Middle frontal gyrus (tissue), 1 donor: ENCODE results near the gene ARID3B.
A peak's percentile ranks its signal among the peaks of the same experiment; 100 is the strongest.

Source experiments
- DNase-seq: peaks from one replicate; pipeline ENCODE4 v3.0.0-alpha.2; 2015; ENCODE audit warnings: low spot score; ENCODE audit errors: extremely low spot score

ARID3B gene

DNA sequence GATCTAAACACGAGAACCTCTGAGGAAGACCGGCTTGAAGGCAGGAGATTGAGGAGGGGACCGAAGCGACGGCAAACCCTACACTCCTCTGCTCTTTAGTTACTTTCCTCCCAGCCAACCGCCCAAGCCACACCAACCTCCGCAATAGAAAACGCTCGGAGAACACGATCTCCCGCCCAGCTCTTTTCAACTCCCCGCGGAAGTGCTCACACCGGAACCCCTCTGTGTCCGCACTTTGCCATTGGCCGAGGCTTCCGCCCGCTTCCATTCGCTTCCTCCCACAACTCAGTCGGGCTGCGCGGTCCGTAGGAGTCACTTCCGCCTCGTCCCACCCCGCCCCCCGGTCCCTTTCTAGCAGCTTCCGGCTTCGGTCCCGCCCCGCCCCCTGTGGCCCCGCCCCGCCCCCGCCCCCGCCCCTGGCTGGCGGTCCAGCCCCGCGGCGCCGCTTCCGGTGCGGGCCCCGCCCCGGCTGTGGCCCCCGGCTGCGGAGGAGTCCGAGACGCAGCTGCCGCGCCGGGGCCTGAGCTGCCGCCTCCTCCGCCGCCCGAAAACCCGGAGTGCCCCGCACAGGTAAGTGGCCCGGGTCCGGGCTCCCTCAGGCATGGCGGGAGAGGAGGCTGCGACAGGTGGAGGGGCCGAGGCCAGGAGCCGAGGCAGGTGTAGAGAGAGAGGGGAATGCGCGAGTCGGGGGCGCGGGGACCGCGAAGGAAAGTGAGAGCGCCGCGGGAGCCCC, at the start of gene ARID3B:
ARID3B (plus strand) TSS at position 460 of the 733 bp plus-strand sequence. CDS start 2,717 bp downstream, outside the sequence.
- DNase-seq, result peak; percentile 87

GRCh38 chr15:74496648-74497047, 44.4 kb upstream of the ARID3B start:
- no peak for DNase-seq

DNA sequence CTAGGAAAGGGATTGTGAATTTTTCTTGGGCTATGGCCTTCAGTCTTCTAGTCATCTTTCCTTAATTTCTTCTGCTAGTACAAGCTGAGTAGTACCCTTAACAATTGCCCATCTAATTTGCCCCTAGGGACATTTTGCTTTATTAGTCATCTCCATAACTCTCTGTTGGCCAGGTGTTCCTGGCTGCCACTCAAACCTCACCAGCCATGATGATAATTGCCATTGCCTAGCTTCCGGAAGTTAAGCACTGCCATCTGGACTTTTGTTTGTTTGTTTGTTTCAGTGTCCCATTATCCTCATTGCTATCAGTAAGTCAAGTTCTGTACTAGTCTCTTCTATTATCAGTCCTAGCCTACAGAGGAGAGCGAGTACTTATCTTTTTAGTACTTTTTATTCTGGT, 43.4 kb upstream of the ARID3B start:
- DNase-seq, result no peak

- DNase-seq, result no peak
Observed at GRCh38 chr15:74499366-74499765, 41.7 kb upstream of the ARID3B start.

DNA sequence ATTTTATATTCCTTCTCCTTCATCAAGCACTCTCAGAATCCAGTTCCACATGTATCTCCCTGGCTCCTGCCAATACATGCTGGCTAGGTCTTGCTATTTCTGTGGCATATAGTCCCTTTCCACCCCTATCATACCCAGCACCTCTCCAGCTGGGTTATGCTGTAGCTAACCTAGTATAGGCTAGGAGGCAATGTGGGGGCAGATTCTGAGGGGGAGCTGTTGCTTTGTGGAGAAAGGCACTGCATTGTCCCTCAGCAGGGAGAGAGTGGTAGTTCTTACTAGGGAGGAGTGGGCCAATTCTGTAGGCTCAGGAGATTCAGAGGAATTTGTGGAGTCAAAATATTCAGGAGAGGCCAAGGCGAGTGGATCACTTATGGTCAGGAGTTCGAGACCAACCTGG, 40.6 kb upstream of the ARID3B start:
- no peak for DNase-seq

DNA sequence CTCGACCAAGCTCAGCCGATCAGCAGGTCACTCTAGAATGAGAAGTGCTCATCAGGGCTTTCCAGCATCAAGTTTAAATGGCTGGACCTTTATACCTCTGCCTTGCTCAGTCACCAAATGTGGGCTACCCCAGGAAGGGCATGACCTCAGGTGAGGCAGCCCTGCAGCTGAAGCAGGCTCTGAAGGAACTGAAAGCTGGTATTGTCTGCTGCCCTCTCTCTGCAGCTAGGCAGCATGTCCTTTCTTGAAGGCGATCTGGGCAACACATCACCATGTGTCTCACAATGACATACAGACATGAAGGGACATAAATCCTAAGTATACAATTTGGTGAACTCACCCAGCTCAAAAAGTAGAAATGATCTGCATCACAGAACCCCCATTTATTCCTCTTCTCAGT, 38.7 kb upstream of the ARID3B start:
- DNase-seq, result no peak

- DNase-seq, result no peak
Observed at GRCh38 chr15:74504418-74504817, 36.6 kb upstream of the ARID3B start.

- no peak for DNase-seq
Observed at GRCh38 chr15:74504836-74505235, 36.2 kb upstream of the ARID3B start.

DNA sequence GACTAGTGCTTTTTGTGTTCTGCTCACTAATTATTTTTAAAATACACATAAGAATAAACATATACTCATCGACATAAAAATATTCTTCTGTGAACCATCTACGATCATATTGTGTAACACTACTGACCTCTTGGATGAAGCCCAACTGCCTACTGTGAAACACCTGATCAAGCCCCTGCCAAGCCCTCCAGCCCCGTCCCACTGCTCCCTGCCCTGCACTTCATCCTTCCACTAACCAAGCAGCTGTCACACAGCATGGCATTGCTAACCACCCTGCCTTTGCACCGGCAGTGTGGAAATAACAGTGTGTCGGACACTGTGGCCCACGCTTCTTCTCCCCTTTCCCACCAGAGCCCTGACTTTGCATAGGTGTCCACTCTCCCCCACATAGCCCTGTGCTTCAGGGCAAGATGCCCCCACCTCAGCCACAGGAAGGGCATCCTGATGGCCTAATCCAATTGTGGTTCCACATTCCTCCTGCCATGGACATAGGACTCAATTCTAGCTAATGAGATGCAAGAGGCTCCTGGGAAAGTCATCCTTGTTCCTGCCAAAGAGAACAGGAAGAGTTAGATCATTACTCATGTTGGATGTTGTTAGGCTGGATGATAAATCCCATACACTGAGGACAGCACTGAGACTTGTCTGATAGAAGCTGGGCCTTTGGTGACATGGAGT, 35.0 kb upstream of the ARID3B start:
- DNase-seq, result no peak

- DNase-seq, result no peak
Observed at GRCh38 chr15:74506515-74506840, 34.5 kb upstream of the ARID3B start.

DNA sequence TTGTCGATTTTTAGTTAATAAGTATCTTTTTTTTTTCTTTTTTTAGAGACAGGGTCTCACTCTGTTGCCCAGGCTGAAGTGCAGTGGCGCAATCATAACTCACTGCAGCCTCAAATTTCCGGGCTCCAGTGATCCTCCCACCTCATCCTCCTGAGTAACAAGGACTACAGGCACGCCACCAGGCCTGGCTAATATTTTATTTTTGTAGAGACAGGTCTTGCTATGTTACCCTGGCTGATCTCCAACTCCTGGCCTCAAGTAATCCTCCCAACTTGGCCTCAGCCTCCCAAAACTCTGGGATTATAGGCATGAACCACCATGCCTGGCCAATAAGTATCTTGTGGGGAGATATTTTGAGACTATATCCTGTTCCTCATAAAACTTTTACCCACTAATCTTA, 29.4 kb upstream of the ARID3B start:
- DNase-seq, result no peak

GRCh38 chr15:74514059-74514458, 27.0 kb upstream of the ARID3B start:
- peak; percentile 18 for DNase-seq

- no peak for DNase-seq
Observed at GRCh38 chr15:74517096-74517495, 23.9 kb upstream of the ARID3B start.

DNA sequence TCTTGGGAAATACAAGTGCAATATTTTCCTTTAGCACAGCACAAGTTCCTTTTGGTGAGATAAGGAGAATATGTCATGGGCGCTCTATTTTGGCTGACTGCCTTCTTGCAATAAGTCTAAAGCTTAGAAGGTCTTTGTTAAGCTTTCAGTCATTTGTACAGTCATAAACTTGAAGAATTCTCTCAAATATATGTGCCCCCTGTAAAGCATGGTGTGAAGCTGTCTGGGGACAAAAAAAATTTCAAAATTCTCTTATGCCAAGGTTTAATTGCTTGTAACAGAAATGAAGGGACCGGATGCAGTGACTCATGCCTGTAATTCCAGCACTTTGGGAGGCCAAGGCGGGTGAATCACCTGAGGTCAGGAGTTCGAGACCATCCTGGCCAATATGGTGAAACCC, 21.7 kb upstream of the ARID3B start:
- DNase-seq, result no peak

DNA sequence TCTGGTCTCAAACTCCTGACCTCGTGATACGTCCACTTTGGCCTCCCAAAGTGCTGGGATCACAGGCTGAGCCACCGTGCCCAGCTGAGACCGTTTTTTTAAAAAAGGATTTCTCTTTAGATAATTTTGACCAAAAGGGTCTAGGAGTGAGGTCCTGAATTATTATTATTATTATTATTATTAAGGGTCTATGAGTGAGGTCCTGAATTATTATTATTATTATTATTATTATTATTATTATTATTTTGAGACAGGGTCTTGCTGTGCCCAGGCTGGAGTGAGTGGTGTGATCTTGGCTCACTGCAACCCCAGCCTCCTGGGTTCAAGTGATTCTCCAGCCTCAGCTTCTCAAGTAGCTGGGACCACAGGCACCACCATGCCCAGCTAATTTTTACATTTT, 20.6 kb upstream of the ARID3B start:
- no peak for DNase-seq

DNA sequence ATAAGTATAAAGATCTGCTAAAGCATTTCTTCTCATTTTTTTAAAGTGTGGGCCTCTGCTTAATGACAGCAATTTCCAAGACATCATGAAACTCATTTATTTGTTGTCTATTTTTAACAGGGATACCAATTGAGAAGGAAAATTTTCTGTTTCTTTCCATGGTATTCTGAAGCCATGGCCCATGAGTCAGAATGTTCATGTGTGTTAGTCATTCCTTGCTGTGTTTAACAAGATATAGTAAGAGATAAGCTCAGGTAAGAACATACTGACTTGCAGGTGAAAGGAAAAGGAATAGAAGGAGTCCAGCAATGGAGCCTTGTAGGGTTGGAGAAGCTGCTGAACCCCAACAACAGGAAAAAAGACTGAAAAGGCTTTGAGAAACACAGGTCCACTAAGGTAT, 17.0 kb upstream of the ARID3B start:
- no peak for DNase-seq

DNA sequence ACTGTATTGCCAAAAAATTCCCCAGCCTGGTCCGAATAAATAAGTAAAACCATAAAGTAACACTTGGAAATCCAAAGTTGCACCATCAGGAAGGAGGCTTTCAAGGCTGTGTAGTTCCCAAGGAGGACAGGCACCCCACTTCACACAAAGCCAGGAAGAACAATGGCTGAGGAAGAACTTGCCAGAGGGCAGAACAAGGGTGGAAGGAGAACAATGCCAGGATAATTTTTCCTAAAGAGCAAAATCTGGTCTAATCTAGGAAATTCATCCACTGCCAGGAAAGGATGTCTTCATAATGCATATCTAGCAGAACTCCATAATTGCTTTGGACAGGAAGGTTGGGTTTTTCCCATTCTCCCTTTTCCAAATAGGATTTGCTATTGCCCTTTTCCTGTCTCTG, 15.7 kb upstream of the ARID3B start:
- no peak for DNase-seq

GRCh38 chr15:74525945-74526344, 15.1 kb upstream of the ARID3B start:
- DNase-seq, result no peak

DNA sequence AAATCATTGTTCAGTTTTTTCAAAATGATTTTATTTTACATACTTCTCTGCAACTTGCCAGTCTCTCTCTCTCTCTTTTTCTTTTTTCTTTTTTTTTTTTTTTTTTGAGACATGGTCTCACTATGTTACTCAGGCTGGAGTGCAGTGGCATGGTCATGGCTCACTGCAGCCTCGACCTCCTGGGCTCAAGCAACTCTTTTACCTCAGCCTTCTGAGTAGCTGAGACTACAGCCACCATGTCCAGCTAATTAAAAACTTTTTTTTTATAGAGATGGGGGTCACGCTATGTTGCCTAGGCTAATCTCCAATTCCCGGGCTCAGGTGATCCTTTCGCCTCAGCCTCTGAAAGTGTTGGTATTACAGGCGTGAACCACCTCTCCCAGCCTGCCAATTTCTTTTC, 12.1 kb upstream of the ARID3B start:
- DNase-seq, result no peak

DNA sequence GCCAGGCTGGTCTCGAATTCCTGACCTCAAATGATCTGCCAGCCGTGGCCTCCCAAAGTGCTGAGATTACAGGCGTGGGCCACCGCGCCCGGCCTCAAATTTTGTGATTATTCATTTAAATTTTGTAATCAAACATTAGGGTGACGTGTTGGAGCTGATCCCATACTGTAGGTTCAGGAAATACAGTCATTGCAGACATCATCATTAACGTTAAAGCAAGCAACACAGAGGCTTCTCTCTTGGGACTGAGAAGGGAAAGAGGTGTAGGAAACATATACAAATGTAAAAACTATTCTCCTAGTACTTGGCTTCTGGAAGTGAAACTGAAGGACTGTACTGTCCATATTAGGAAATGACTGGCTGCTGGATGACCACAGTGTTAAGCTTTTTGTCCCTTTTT, 11.1 kb upstream of the ARID3B start:
- no peak for DNase-seq

DNA sequence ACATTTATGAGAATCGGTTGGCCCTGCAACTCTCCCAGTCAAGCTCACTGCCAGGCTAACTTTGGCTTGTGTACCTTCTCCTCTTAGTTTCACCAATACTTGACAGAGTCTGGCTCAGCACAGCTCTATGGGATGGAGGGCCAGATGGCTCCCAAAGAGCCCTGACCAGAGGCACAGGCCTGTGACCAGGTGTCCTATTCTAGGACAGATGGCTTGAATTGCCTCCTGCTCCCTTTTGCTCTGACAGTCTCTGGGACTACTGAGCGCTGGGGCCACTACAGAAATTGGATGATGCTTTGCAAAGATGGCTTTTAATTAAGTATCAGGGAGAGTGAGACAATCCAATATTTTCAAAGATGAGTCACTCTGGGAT, 10.3 kb upstream of the ARID3B start:
- DNase-seq, result no peak

GRCh38 chr15:74531144-74531811, 9.7 kb upstream of the ARID3B start:
- no peak for DNase-seq
